Fibroblast of skin of abdomen (primary cell): ENCODE results near the gene UTP4. TPM values are rescaled to one million over a fixed set of nuclear protein-coding genes. Genes with fewer than 3 reads are reported as not detected.

Experiments used
- DNase-seq: peaks from one replicate; pipeline ENCODE4 v3.0.0-alpha.2; 2013
- polyA plus RNA-seq, 2 experiments: library from polyadenylated mRNA; unstranded; fragments of 120-200 nt; gene quantifications; one replicate each; pipeline ENCODE4 v1.2.1, GENCODE V29; 2013; ENCODE audit not compliant: insufficient read length in 2 of 2

UTP4 gene
- 54.8 TPM for polyA plus RNA-seq (2013, experiment 1 of 2; ENCODE audit: insufficient read length)
- 51.4 TPM for polyA plus RNA-seq (2013, experiment 2 of 2; ENCODE audit: insufficient read length)

GRCh38 chr16:69132424-69133252 is at the start of gene UTP4, which contains the start of gene CHTF8:
TSS of gene UTP4 (plus strand) at chr16:69132649. CDS start at chr16:69133460, 811 bp downstream.
TSS of gene CHTF8 (minus strand) at chr16:69132588. CDS start at chr16:69121458, 11,130 bp downstream.
- DNase-seq, result peak; percentile 84

GRCh38 chr16:69083306-69083941 is 49.0 kb upstream of the UTP4 start:
- no peak for DNase-seq

GRCh38 chr16:69084289-69084688 is 48.2 kb upstream of the UTP4 start:
- peak; percentile 60 for DNase-seq

- no peak for DNase-seq
These were observed 47.3 kb upstream of the UTP4 start for GRCh38 chr16:69085032-69085695.

GRCh38 chr16:69087161-69087581 is 45.3 kb upstream of the UTP4 start:
- no peak for DNase-seq

GRCh38 chr16:69088684-69089083 is 43.8 kb upstream of the UTP4 start:
- DNase-seq, result no peak

GRCh38 chr16:69089091-69089910 is 43.1 kb upstream of the UTP4 start:
- DNase-seq, result peak; percentile 36

GRCh38 chr16:69093974-69094373 is 38.5 kb upstream of the UTP4 start:
- DNase-seq, result no peak

GRCh38 chr16:69094501-69094900 is 37.9 kb upstream of the UTP4 start:
- DNase-seq, result no peak

- DNase-seq, result no peak
These were observed 37.3 kb upstream of the UTP4 start for GRCh38 chr16:69095193-69095592.

- no peak for DNase-seq
These were observed 32.3 kb upstream of the UTP4 start for GRCh38 chr16:69100071-69100691.

- DNase-seq, result peak; percentile 60
These were observed 26.7 kb upstream of the UTP4 start, which contains the start of gene HAS3 for GRCh38 chr16:69105501-69106361. TSS of gene HAS3 (plus strand) at chr16:69105653. CDS start at chr16:69109396, 3,743 bp downstream.

- DNase-seq, result no peak
These were observed 25.7 kb upstream of the UTP4 start for GRCh38 chr16:69106491-69107315.

- DNase-seq, result no peak
These were observed 25.0 kb upstream of the UTP4 start for GRCh38 chr16:69107316-69107962.

- DNase-seq, result no peak
These were observed 24.2 kb upstream of the UTP4 start for GRCh38 chr16:69108064-69108904.

- DNase-seq, result no peak
These were observed 23.6 kb upstream of the UTP4 start for GRCh38 chr16:69108905-69109252.

- no peak for DNase-seq
These were observed 22.8 kb upstream of the UTP4 start for GRCh38 chr16:69109486-69110270.
